Right hindlimb (tissue), 1 donor: ENCODE measurements around the gene UPK1B.

Experiments
- DNase-seq: peaks from one replicate; pipeline ENCODE4 v3.0.0-alpha.2; 2018

Gene UPK1B

GRCh38 chr3:119177321-119177720, 3.9 kb downstream of the UPK1B start:
- DNase-seq = no peak

GRCh38 chr3:119181765-119182164, 8.4 kb downstream of the UPK1B start:
- no peak for DNase-seq

- DNase-seq = no peak
These were observed 10.7 kb downstream of the UPK1B start for GRCh38 chr3:119184111-119184510.

GRCh38 chr3:119184796-119185570, 11.6 kb downstream of the UPK1B start:
- DNase-seq = no peak

GRCh38 chr3:119187266-119187665, 13.9 kb downstream of the UPK1B start:
- DNase-seq = no peak

GRCh38 chr3:119191800-119192199, 18.4 kb downstream of the UPK1B start:
- DNase-seq = no peak

GRCh38 chr3:119194237-119195150, 21.1 kb downstream of the UPK1B start:
- DNase-seq = no peak

- no peak for DNase-seq
These were observed 21.7 kb downstream of the UPK1B start for GRCh38 chr3:119195151-119195476.

GRCh38 chr3:119195911-119196310, 22.5 kb downstream of the UPK1B start:
- no peak for DNase-seq

- no peak for DNase-seq
These were observed 31.8 kb downstream of the UPK1B start for GRCh38 chr3:119205209-119205608.

- DNase-seq = no peak
These were observed 32.3 kb downstream of the UPK1B start for GRCh38 chr3:119205685-119206084.

- no peak for DNase-seq
These were observed 33.5 kb downstream of the UPK1B start for GRCh38 chr3:119206611-119207511.

- no peak for DNase-seq
These were observed 34.1 kb downstream of the UPK1B start for GRCh38 chr3:119207512-119207875.

- DNase-seq = no peak
These were observed 37.8 kb downstream of the UPK1B start for GRCh38 chr3:119211193-119211592.

- no peak for DNase-seq
These were observed 38.4 kb downstream of the UPK1B start for GRCh38 chr3:119211803-119212202.

- no peak for DNase-seq
These were observed 45.7 kb downstream of the UPK1B start for GRCh38 chr3:119219069-119219468.

- no peak for DNase-seq
These were observed 46.8 kb downstream of the UPK1B start for GRCh38 chr3:119220198-119220597.

GRCh38 chr3:119220970-119221667, 47.7 kb downstream of the UPK1B start:
- no peak for DNase-seq

- no peak for DNase-seq
These were observed 48.5 kb downstream of the UPK1B start for GRCh38 chr3:119221779-119222320.

GRCh38 chr3:119222391-119222790, 49.0 kb downstream of the UPK1B start:
- DNase-seq = no peak

- no peak for DNase-seq
These were observed 50.1 kb downstream of the UPK1B start for GRCh38 chr3:119223511-119223910.

- DNase-seq = no peak
These were observed 51.7 kb downstream of the UPK1B start for GRCh38 chr3:119225121-119225520.
